Kidney (tissue), 14 donors: ENCODE results near the gene NT5C. TPM values are rescaled to one million over a fixed set of nuclear protein-coding genes. Genes with fewer than 3 reads are reported as not detected.

Source experiments
- DNase-seq, 5 donors: peaks; one replicate each; pipeline ENCODE4 v3.0.0-alpha.2; 2013 to 2020
- FAIRE-seq: peaks from 2 replicates; lab custom pipeline; 2012; peaks lifted over from hg19 to GRCh38; lab: Jason Lieb, UNC
- H3K27ac ChIP-seq, 2 donors: one replicate each; pipeline ENCODE4 v1.7.0; 2013; ENCODE audit warnings: low read depth in 2 of 2, low read length in 2 of 2, inconsistent platforms in 1 of 2
- H3K27me3 ChIP-seq: one replicate; pipeline ENCODE4 v1.7.1; 2013; ENCODE audit warnings: low read length, inconsistent platforms; ENCODE audit not compliant: control insufficient read depth, insufficient read depth
- H3K36me3 ChIP-seq, 3 donors: one replicate each; pipeline versions ENCODE4 v1.7.0 to v1.7.1; 2013; ENCODE audit warnings: low read length in 3 of 3, control low read depth in 1 of 3, inconsistent platforms in 1 of 3; ENCODE audit not compliant: insufficient read depth in 3 of 3, control insufficient read depth in 2 of 3
- H3K4me1 ChIP-seq, 3 donors: one replicate each; pipeline versions ENCODE4 v1.7.0 to v1.7.1; 2013; ENCODE audit warnings: low read length in 3 of 3, inconsistent platforms in 1 of 3, low read depth in 1 of 3; ENCODE audit not compliant: control insufficient read depth in 2 of 3, insufficient read depth in 2 of 3
- H3K4me3 ChIP-seq, 3 donors: one replicate each; pipeline versions ENCODE4 v1.7.0 to v1.8.1; 2013; ENCODE audit warnings: low read length in 3 of 3, control low read depth in 1 of 3, inconsistent platforms in 1 of 3
- H3K9ac ChIP-seq, 3 donors: one replicate each; pipeline versions ENCODE4 v1.7.0 to v1.7.1; 2013; ENCODE audit warnings: low read length in 3 of 3, control low read depth in 1 of 3, inconsistent platforms in 1 of 3
- H3K9me3 ChIP-seq, 3 donors: one replicate each; pipeline versions ENCODE4 v1.7.0 to v1.7.1; 2013; ENCODE audit warnings: low read length in 3 of 3, control low read depth in 1 of 3, inconsistent platforms in 1 of 3; ENCODE audit not compliant: control insufficient read depth in 2 of 3, insufficient read depth in 1 of 3
- CTCF ChIP-seq: IDR thresholded peaks from 3 replicates; pipeline ENCODE4 v1.5.1; 2012; ENCODE audit warnings: mild to moderate bottlenecking, moderate library complexity, borderline replicate concordance; ENCODE audit not compliant: insufficient read depth; ENCODE audit errors: extremely low read depth
- intact Hi-C: fragments of 100-400 bp; cut with DNase I; formaldehyde crosslinking; loops from one replicate; pipeline ENCODE4 v1.11.1; 2022
- polyA plus RNA-seq: library from polyadenylated mRNA; stranded (reverse); fragments of 350-450 nt; fragmentation: Illumina TruSeq; extraction: RNeasy Lipid Tissue Mini Kit (QIAGEN cat#74804); gene quantifications from one replicate; pipeline ENCODE4 v1.2.3, GENCODE V29; 2014; ENCODE audit warnings: low read depth, low replicate concordance; ENCODE audit not compliant: insufficient read depth
- total RNA-seq: library from RNA; stranded (reverse); fragmentation: NEBNext Ultra II Directional; extraction: Animal tissue kit (Norgen Biotek cat#: 25700); gene quantifications from one replicate; pipeline ENCODE4 v1.2.1, GENCODE V29; 2021
- donor health status: control.
- donor health status: control.
- donor health status: control.
- donor health status: control.
- donor health status: control.
- donor health status: DM: yes; HTN: yes; CAD: no.
- donor health status: Normal renal cell carcinoma (clear cell type).

The NT5C gene
- total and polyA plus RNA-seq, 2 donors from 2014 or later: 59.4 to 74.9 TPM

GRCh38 chr17:75153780-75154194, 22.2 kb upstream of the NT5C start:
- Histone ChIP-seq H3K9me3 (no peaks in the 10 kb centered on the region), H3K36me3 (no peaks in the 10 kb centered on the region), H3K4me1 (peaks cover 0 to 9% (median 5%) of the 10 kb centered on the region in 3 donors), H3K27me3 (no peaks in the 10 kb centered on the region), H3K4me3 (peak overlapping the region; percentile 67 to 82 (median 76)), H3K9ac (peak overlapping the region; percentile 29 to 59 (median 54)), H3K27ac (no peak overlapping the region)
- DNase-seq (peak in 4 of 5 donors; percentile 55 to 81 (median 72)), FAIRE-seq (no peak)
- intact Hi-C loops: no loop called here
- TF ChIP-seq CTCF: no peak

GRCh38 chr17:75152922-75153779, 21.6 kb upstream of the NT5C start:
- Histone ChIP-seq H3K4me3 (peak overlapping the region; percentile 67 to 82 (median 76)), H3K36me3 (no peaks in the 10 kb centered on the region), H3K9ac (peak overlapping the region; percentile 29 to 59 (median 56)), H3K27ac (no peak overlapping the region), H3K27me3 (no peaks in the 10 kb centered on the region), H3K4me1 (peaks cover 0 to 9% (median 5%) of the 10 kb centered on the region in 3 donors), H3K9me3 (no peaks in the 10 kb centered on the region)
- no peak for FAIRE-seq
- TF ChIP-seq CTCF: no peak
- DNase-seq: peak in 3 of 5 donors; percentile 66 to 80 (median 77)
- intact Hi-C loops: no loop called here

GRCh38 chr17:75152523-75152921, 21.0 kb upstream of the NT5C start:
- H3K9me3 ChIP-seq: no peaks in the 10 kb centered on the region
- DNase-seq: peak in 1 of 5 donors; percentile 18
- peak overlapping the region in 1 of 3 donors; percentile 1 for H3K9ac ChIP-seq
- TF ChIP-seq CTCF: no peak
- H3K27me3 ChIP-seq: no peaks in the 10 kb centered on the region
- peaks cover 0 to 9% (median 5%) of the 10 kb centered on the region in 3 donors for H3K4me1 ChIP-seq
- H3K36me3 ChIP-seq: no peaks in the 10 kb centered on the region
- no peak for FAIRE-seq
- H3K27ac ChIP-seq: no peak overlapping the region
- intact Hi-C loops: no loop called here
- H3K4me3 ChIP-seq: peak overlapping the region in 1 of 3 donors; percentile 67
